CD14-positive monocyte (primary cell): Measurements from ENCODE around the gene CLCNKA. TPM values are rescaled to one million over a fixed set of nuclear protein-coding genes. Genes with fewer than 3 reads are reported as not detected.

Experiments used
- DNase-seq, 3 donors: peaks; one replicate each; pipeline ENCODE4 v3.0.0-alpha.2; 2011 to 2022
- H2AFZ ChIP-seq: 2 replicates; pipeline ENCODE4 v1.6.0; 2012; ENCODE audit warnings: mild to moderate bottlenecking, low read depth, low read length, inconsistent platforms; ENCODE audit not compliant: insufficient read depth, poor library complexity, severe bottlenecking
- H3K27ac ChIP-seq, 2 donors: 1 replicate in 1 of 2; 2 replicates in 1 of 2; pipeline ENCODE4 v1.5.1; 2012 to 2013; ENCODE audit warnings: low read length in 2 of 2, control low read depth in 1 of 2, inconsistent platforms in 1 of 2, low read depth in 1 of 2, mild to moderate bottlenecking in 1 of 2
- H3K27me3 ChIP-seq, 2 donors: one replicate each; pipeline versions ENCODE4 v1.6.0 to v1.6.1; 2011 to 2013; ENCODE audit warnings: low read length in 2 of 2; ENCODE audit not compliant: control insufficient read depth in 2 of 2, insufficient read depth in 2 of 2
- H3K36me3 ChIP-seq, 2 donors: replicated peaks in 1 of 2; 1 replicate in 1 of 2; 2 replicates in 1 of 2; pipeline versions ENCODE4 v1.5.1 to v1.6.1; 2012 to 2013; ENCODE audit warnings: low read length in 2 of 2, control low read depth in 1 of 2, inconsistent platforms in 1 of 2, mild to moderate bottlenecking in 1 of 2; ENCODE audit not compliant: insufficient read depth in 2 of 2, control insufficient read depth in 1 of 2
- H3K4me1 ChIP-seq, 2 donors: 1 replicate in 1 of 2; 2 replicates in 1 of 2; pipeline versions ENCODE4 v1.5.1 to v1.6.1; 2012 to 2013; ENCODE audit warnings: low read length in 2 of 2, control low read depth in 1 of 2, inconsistent platforms in 1 of 2, mild to moderate bottlenecking in 1 of 2, moderate library complexity in 1 of 2; ENCODE audit not compliant: insufficient read depth in 2 of 2, control insufficient read depth in 1 of 2
- H3K4me2 ChIP-seq: replicated peaks from 2 replicates; pipeline ENCODE3; 2012; ENCODE audit warnings: low read length, moderate library complexity, mild to moderate bottlenecking; ENCODE audit not compliant: poor library complexity, severe bottlenecking; ENCODE audit errors: extremely low read depth
- H3K4me3 ChIP-seq, 3 experiments: fragments of 200-600 bp in 1 of 3; sonication (generic) in 1 of 3; replicated peaks in 1 of 3; 1 replicate in 2 of 3; 2 replicates in 1 of 3; pipeline ENCODE4 v1.5.1; 2011 to 2013; ENCODE audit warnings: low read length in 3 of 3, mild to moderate bottlenecking in 3 of 3, control low read depth in 2 of 3, low read depth in 2 of 3, inconsistent platforms in 1 of 3, moderate library complexity in 1 of 3
- H3K79me2 ChIP-seq: 2 replicates; pipeline ENCODE4 v1.6.0; 2012; ENCODE audit warnings: mild to moderate bottlenecking, control low read depth, inconsistent platforms, low read length, moderate library complexity; ENCODE audit not compliant: insufficient read depth
- H3K9ac ChIP-seq: 2 replicates; pipeline ENCODE4 v1.6.0; 2017; ENCODE audit warnings: low read length, mild to moderate bottlenecking; ENCODE audit not compliant: insufficient read depth, poor library complexity, severe bottlenecking
- H3K9me3 ChIP-seq, 2 donors: replicated peaks in 1 of 2; 1 replicate in 1 of 2; 2 replicates in 1 of 2; pipeline versions ENCODE4 v1.5.1 to v1.6.1; 2012 to 2013; ENCODE audit warnings: low read length in 2 of 2, control low read depth in 1 of 2; ENCODE audit not compliant: control insufficient read depth in 1 of 2, insufficient read depth in 1 of 2
- H4K20me1 ChIP-seq: 2 replicates; pipeline ENCODE4 v1.6.0; 2012; ENCODE audit warnings: mild to moderate bottlenecking, low read length, control low read depth, moderate library complexity; ENCODE audit not compliant: insufficient read depth
- H3K27ac Mint-ChIP-seq, 7 donors: one replicate each; pipeline ENCODE4 v1.8.0; 2020; ENCODE audit warnings: mild to moderate bottlenecking in 7 of 7, mixed read lengths in 7 of 7, moderate library complexity in 6 of 7, inconsistent platforms in 2 of 7
- H3K27me3 Mint-ChIP-seq, 3 donors: one replicate each; pipeline ENCODE4 v1.8.0; 2021 to 2022; ENCODE audit warnings: low read depth in 3 of 3, mild to moderate bottlenecking in 3 of 3, mixed read lengths in 3 of 3, moderate library complexity in 3 of 3, inconsistent platforms in 1 of 3
- H3K36me3 Mint-ChIP-seq, 2 donors: one replicate each; pipeline ENCODE4 v1.8.0; 2020; ENCODE audit warnings: mixed read lengths in 2 of 2, inconsistent platforms in 1 of 2, mild to moderate bottlenecking in 1 of 2
- H3K4me1 Mint-ChIP-seq: one replicate; pipeline ENCODE4 v1.8.0; 2020; ENCODE audit warnings: mild to moderate bottlenecking, mixed read lengths
- H3K4me3 Mint-ChIP-seq, 2 donors: one replicate each; pipeline ENCODE4 v1.8.0; 2020; ENCODE audit warnings: mild to moderate bottlenecking in 2 of 2, mixed read lengths in 2 of 2, moderate library complexity in 1 of 2
- H3K9me3 Mint-ChIP-seq, 7 donors: one replicate each; pipeline ENCODE4 v1.8.0; 2020 to 2022; ENCODE audit warnings: mixed read lengths in 7 of 7, mild to moderate bottlenecking in 6 of 7, moderate library complexity in 6 of 7, inconsistent platforms in 2 of 7
- CTCF ChIP-seq: fragments of 200-600 bp; IDR thresholded peaks from one replicate; pipeline ENCODE4 v1.8.0; 2022; ENCODE audit warnings: antibody characterized with exemption, mild to moderate bottlenecking
- WGBS: methylation state at CpG from one replicate; pipeline ENCODE4 v1.1.5; 2013; ENCODE audit warnings: missing lambda C conversion rate; ENCODE audit not compliant: insufficient coverage; 5-methylcytosine and 5-hydroxymethylcytosine counted together
- intact Hi-C, 2 donors: fragments of 100-400 bp; cut with micrococcal nuclease; formaldehyde crosslinking; loops; one replicate each; pipeline versions ENCODE4 v1.15.0 to v1.15.1; 2023
- polyA plus RNA-seq, 3 donors: library from polyadenylated mRNA; depleted of rRNA in 1 of 3; unstranded in 2 of 3; stranded (reverse) in 1 of 3; fragments of 300-500 nt in 2 of 3; fragments of >200 nt in 1 of 3; fragmentation: Illumina TruSeq in 2 of 3; gene quantifications; 1 replicate in 2 of 3; 2 replicates in 1 of 3; pipeline ENCODE4 v1.2.3, GENCODE V29; 2012 to 2021

Gene CLCNKA
- polyA plus RNA-seq, 3 donors: 0.07 TPM; not detected in 2

DNA sequence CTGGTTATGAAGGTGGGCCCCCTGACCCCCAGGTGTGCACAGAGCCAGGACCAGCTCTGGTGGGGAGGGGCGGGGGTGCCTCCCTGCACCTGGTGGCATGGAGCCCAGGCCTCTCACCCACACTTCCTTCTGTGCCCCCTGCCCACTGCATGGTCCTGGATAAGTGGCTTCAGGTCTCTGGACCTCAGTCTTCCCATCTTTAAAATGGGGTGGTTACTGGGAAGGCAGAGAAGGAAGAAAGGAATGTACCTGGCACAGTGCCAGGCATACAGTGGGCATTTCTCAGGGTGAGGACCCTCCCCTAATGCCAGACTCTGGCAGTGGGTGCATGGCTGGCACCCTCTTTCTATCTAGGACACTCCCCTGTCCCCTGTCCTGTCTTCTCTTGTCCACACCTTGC, 7.5 kb downstream of the CLCNKA start:
- Mint-ChIP-seq H3K9me3 (no peaks in the 10 kb centered on the region), H3K36me3 (no peaks in the 10 kb centered on the region), H3K4me1 (peaks cover 4% of the 10 kb centered on the region), H3K27me3 (peaks cover 2 to 33% (median 9%) of the 10 kb centered on the region in 3 donors), H3K27ac (no peak overlapping the region), H3K4me3 (no peak overlapping the region)
- Histone ChIP-seq H3K27me3 (peaks cover 0 to 11% of the 10 kb centered on the region in 2 donors), H3K27ac (no peak overlapping the region), H3K4me2 (no peak overlapping the region), H3K4me1 (peaks cover 0 to 7% of the 10 kb centered on the region in 2 donors), H3K9ac (no peak overlapping the region), H3K4me3 (no peak overlapping the region), H4K20me1 (no peaks in the 10 kb centered on the region), H3K36me3 (no peaks in the 10 kb centered on the region), H3K9me3 (no peaks in the 10 kb centered on the region), H2AFZ (no peak overlapping the region), H3K79me2 (no peaks in the 10 kb centered on the region)
- DNase-seq: no peak
- no peak for TF ChIP-seq CTCF
- intact Hi-C loops: no loop called here
- WGBS: no CpG with 5 or more reads among the region's 1 CpG

GRCh38 chr1:16031551-16031950, 9.7 kb downstream of the CLCNKA start:
- H3K27ac Mint-ChIP-seq: no peak overlapping the region
- intact Hi-C loops: no loop called here
- 93% methylated on average over 3 of the region's 8 CpGs for WGBS
- Histone ChIP-seq H4K20me1 (no peaks in the 10 kb centered on the region), H3K79me2 (no peaks in the 10 kb centered on the region), H3K27me3 (peaks cover 0 to 11% of the 10 kb centered on the region in 2 donors), H3K4me3 (no peak overlapping the region), H3K4me2 (no peak overlapping the region), H3K27ac (no peak overlapping the region), H3K36me3 (no peaks in the 10 kb centered on the region), H2AFZ (no peak overlapping the region), H3K4me1 (peaks cover 0 to 7% of the 10 kb centered on the region in 2 donors), H3K9ac (no peak overlapping the region), H3K9me3 (no peaks in the 10 kb centered on the region)
- no peaks in the 10 kb centered on the region for H3K36me3 Mint-ChIP-seq
- no peak for DNase-seq
- H3K9me3 Mint-ChIP-seq: no peaks in the 10 kb centered on the region
- peaks cover 2 to 24% (median 8%) of the 10 kb centered on the region in 3 donors for H3K27me3 Mint-ChIP-seq
- no peak for TF ChIP-seq CTCF
- H3K4me3 Mint-ChIP-seq: no peak overlapping the region
- H3K4me1 Mint-ChIP-seq: peaks cover 4% of the 10 kb centered on the region
